Parathyroid adenoma (tissue), 2 donors: Measurements from ENCODE around the gene CELSR1.

ENCODE experiments used
- H2AFZ ChIP-seq: fragments of 300-600 bp; sonication (generic); one replicate; pipeline ENCODE4 v1.7.0; 2017; ENCODE audit warnings: antibody characterized with exemption, mild to moderate bottlenecking
- H3K27ac ChIP-seq: fragments of 300-600 bp; sonication (generic); one replicate; pipeline ENCODE4 v1.7.0; 2017
- H3K27me3 ChIP-seq: fragments of 300-600 bp; sonication (generic); one replicate; pipeline ENCODE4 v1.7.0; 2017; ENCODE audit warnings: low read length; ENCODE audit not compliant: control insufficient read depth, insufficient read depth
- H3K36me3 ChIP-seq: fragments of 300-600 bp; sonication (generic); one replicate; pipeline ENCODE4 v1.7.0; 2017; ENCODE audit warnings: low read length; ENCODE audit not compliant: control insufficient read depth, insufficient read depth
- H3K4me1 ChIP-seq: fragments of 300-600 bp; sonication (generic); one replicate; pipeline ENCODE4 v1.7.0; 2017; ENCODE audit warnings: control low read depth
- H3K4me2 ChIP-seq: fragments of 300-600 bp; sonication (generic); one replicate; pipeline ENCODE4 v1.7.0; 2017; ENCODE audit warnings: low read length
- H3K4me3 ChIP-seq: fragments of 300-600 bp; sonication (generic); one replicate; pipeline ENCODE4 v1.7.0; 2017; ENCODE audit warnings: low read depth, low read length
- H3K79me2 ChIP-seq: fragments of 300-600 bp; sonication (generic); one replicate; pipeline ENCODE4 v1.7.0; 2017; ENCODE audit warnings: control low read depth
- H3K9ac ChIP-seq: fragments of 300-600 bp; sonication (generic); one replicate; pipeline ENCODE4 v1.7.0; 2017; ENCODE audit warnings: mild to moderate bottlenecking
- H3K9me3 ChIP-seq: fragments of 300-600 bp; sonication (generic); one replicate; pipeline ENCODE4 v1.7.0; 2017; ENCODE audit warnings: low read length; ENCODE audit not compliant: control insufficient read depth
- CTCF ChIP-seq: fragments of 300-600 bp; sonication (generic); IDR thresholded peaks from one replicate; pipeline ENCODE4 v1.7.0; 2017; ENCODE audit warnings: antibody characterized with exemption, mild to moderate bottlenecking
- donor health status: primary hyperparathyroidism.

Gene CELSR1

GRCh38 chr22:46499805-46500189 lies 37.6 kb downstream of the CELSR1 start:
- Histone ChIP-seq H3K27ac (no peak overlapping the region), H3K9ac (no peak overlapping the region), H3K36me3 (no peaks in the 10 kb centered on the region), H3K79me2 (no peaks in the 10 kb centered on the region), H3K9me3 (no peaks in the 10 kb centered on the region), H2AFZ (no peak overlapping the region), H3K4me3 (no peak overlapping the region), H3K4me1 (no peaks in the 10 kb centered on the region), H3K4me2 (no peak overlapping the region), H3K27me3 (no peaks in the 10 kb centered on the region)
- TF ChIP-seq CTCF: no peak

GRCh38 chr22:46491946-46492345 lies 45.5 kb downstream of the CELSR1 start:
- Histone ChIP-seq H3K9me3 (no peaks in the 10 kb centered on the region), H3K79me2 (no peaks in the 10 kb centered on the region), H3K9ac (no peak overlapping the region), H3K4me3 (no peak overlapping the region), H3K4me2 (no peak overlapping the region), H3K36me3 (no peaks in the 10 kb centered on the region), H3K27me3 (no peaks in the 10 kb centered on the region), H3K27ac (no peak overlapping the region), H2AFZ (no peak overlapping the region), H3K4me1 (no peaks in the 10 kb centered on the region)
- no peak for TF ChIP-seq CTCF

GRCh38 chr22:46490538-46490937 lies 46.9 kb downstream of the CELSR1 start:
- H3K36me3 ChIP-seq: no peaks in the 10 kb centered on the region
- no peak overlapping the region for H3K4me2 ChIP-seq

GRCh38 chr22:46486996-46487717 lies 50.3 kb downstream of the CELSR1 start:
- Histone ChIP-seq H3K9me3 (no peaks in the 10 kb centered on the region), H3K4me2 (no peak overlapping the region), H3K4me3 (no peak overlapping the region), H3K79me2 (no peaks in the 10 kb centered on the region), H3K9ac (no peak overlapping the region), H3K27ac (no peak overlapping the region), H3K4me1 (no peaks in the 10 kb centered on the region), H3K36me3 (no peaks in the 10 kb centered on the region), H2AFZ (no peak overlapping the region), H3K27me3 (no peaks in the 10 kb centered on the region)
- no peak for TF ChIP-seq CTCF

More at GRCh38 chr22:46490538-46490937, 46.9 kb downstream of the CELSR1 start:
- no peaks in the 10 kb centered on the region for H3K27me3 ChIP-seq
- H3K9ac ChIP-seq: no peak overlapping the region
- no peak for TF ChIP-seq CTCF
- H3K4me1 ChIP-seq: no peaks in the 10 kb centered on the region
- H3K79me2 ChIP-seq: no peaks in the 10 kb centered on the region
- no peak overlapping the region for H3K4me3 ChIP-seq
- H3K9me3 ChIP-seq: no peaks in the 10 kb centered on the region
- H3K27ac ChIP-seq: no peak overlapping the region
- H2AFZ ChIP-seq: no peak overlapping the region
